ENCODE measurements around the gene MYH8.

DNA sequence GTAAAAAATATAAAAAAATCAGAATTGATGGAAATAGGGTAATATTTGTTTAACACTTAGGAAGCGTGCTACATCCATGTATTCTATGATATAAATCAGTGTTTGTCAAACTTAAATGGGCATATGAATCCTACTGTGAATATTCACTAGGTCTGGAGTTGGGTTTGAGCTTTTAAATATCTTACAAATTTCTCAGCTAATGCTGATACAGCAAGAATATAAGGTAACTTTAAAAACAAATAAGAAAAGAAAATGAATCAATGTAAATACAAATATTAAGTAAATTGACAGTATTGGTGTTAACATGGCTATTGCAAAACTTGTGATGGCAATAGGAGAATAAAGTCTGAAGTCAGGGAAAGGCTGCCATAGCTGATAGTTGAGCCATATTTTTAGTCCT is 52.5 kb downstream of the MYH8 start:
- TF ChIP-seq CTCF (IDR thresholded peaks at IDR 0.05; ENCODE audit: insufficient read depth, low read length): no peak
- TF ChIP-seq GABPA (IDR thresholded peaks at IDR 0.05; ENCODE audit: low read depth): no peak

Data from HL-60 (cell line).